GM03348 (cell line): ENCODE results near the gene GALNS.

ENCODE experiments used
- DNase-seq: peaks from one replicate; pipeline ENCODE4 v3.0.0; 2012; ENCODE audit warnings: low spot score

The GALNS gene

DNA sequence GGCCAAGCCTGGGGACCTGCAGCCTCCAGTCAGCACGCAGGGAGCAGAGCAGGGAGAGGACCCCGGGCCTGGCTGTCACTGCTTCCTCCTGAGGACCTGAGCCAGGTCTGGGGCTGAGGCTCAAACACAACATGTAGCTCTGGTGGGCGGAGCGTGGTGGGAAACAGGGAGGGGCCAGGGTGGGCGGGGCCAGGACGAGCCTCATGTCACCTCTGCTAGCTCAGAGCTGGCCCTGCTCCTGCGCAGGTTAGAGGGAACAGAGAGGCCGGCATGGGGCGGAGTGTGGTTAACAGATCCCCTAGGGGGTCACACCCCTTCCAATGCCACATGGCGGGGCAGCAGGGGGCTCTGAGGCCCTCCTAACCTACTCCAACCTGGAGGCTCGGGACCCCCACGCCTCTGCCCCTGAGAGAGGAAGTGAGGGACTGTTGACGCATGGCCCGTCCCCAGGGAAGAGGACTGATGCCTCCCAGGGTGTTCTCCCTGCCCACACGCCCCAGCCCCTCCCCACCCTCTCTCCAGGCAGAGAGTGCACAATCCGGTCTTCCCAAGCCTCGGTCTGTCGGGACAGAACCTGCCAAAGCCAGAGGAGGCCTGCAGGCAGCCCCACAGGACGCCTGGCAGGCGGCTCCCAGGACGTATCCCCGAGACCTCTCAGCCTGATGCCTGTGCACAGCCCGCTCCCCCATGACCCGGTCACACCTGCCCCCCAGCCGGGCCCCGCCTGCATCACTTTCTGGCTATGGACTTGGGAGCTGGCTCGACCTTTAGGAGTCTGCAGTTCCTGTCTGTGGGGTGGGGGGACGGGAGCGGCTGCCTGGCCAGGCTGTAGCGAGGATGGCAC is 86.9 kb downstream of the GALNS start:
- no peak for DNase-seq

GRCh38 chr16:88768071-88768783 is 88.5 kb downstream of the GALNS start:
- peak; percentile 38 for DNase-seq

GRCh38 chr16:88767546-88768070 is 89.1 kb downstream of the GALNS start:
- DNase-seq = no peak

DNA sequence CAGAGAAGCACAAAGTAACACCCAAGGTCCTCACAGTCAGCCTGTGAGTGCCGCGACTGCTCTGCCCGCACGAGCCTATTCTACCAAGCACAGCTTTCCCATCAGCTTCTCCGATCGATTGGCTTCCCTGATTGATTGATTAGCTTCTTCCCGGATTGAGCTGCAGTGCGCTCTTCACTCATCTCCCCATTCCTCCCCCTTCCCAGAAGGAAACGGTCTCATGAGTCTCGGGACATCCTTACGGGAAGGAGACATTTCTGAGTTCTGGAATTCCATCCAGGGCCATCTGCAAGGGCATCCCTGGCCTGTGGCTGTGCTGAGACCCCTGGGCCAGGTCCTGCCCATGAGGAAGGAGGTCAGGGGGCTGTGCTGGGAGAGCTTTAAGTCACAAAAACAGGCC is 89.8 kb downstream of the GALNS start:
- DNase-seq = no peak

DNA sequence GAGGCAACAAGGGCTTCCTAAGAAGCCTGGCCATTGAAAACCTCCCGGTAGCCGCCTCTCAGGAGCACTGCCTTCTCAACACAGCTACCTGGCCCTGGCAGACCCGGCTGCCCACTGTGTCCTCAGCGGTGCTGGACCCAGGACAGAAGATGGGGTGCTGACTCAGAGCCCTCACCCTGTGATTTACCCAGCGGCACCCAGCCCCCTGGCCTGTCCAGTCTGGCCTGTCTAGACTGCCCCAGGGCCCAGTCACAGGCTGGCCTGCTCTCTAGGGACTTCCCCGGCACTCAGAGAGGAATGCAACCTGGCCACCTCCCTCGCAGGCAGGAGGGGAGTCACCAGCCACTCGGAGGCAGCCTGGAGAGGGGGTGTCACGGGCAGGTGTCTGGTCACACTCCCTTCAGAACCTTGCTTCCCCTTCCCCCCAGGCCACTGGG is 91.8 kb downstream of the GALNS start:
- no peak for DNase-seq

- DNase-seq = no peak
Measured at GRCh38 chr16:88764080-88764479, 92.7 kb downstream of the GALNS start.
